ENCODE data around the gene SPDYE16. TPM values are rescaled to one million over a fixed set of nuclear protein-coding genes. Genes with fewer than 3 reads are reported as not detected.
"Not testable (repeated sequence)": the region's sequence is repeated elsewhere in the genome, so short reads cannot be mapped to it uniquely, and the experiment has no call there.

Gene SPDYE16
- polyA plus RNA-seq, 3 donors = 1.7 to 7.2 (median 4.0) TPM

DNA sequence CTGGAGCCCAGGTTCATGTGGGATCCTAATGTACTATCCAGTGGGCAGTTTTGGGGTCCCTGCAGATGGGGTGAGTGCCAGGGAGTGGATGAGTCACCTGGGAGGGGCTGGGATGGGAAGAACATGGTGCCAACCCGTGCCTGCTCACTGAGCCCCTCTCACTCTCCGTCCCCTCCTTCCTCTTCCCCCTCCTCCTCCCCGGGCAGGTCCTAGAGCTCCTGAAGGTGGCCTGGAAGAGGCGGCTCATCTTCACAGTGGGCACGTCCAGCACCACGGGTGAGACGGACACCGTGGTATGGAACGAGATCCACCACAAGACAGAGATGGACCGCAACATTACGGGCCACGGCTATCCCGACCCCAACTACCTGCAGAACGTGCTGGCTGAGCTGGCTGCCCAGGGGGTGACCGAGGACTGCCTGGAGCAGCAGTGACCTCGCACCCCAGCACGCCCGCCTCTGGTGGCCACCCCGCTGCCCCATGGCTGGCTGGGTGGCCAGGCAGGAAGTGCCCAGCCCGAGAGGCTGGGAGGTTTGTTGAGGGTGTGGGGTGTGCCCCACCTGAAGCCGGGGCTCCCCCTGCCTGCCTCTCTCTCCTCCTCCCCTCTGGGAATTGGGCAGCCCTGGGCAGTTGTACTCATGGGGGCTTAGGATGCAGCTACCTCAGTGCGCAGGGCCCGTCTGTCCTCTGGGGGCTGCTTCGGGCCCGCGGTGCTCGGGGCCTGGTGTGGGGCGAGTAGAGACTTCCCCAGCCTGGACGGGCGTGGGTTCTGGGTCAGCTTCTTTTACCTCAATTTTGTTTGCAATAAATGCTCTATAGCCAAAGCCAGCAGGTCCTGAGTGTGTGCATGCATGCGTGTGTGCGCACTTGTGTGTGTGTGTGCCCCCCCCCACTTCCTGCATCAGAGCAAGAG, 37.7 kb downstream of the SPDYE16 start:
- DNase-seq = no peak

DNA sequence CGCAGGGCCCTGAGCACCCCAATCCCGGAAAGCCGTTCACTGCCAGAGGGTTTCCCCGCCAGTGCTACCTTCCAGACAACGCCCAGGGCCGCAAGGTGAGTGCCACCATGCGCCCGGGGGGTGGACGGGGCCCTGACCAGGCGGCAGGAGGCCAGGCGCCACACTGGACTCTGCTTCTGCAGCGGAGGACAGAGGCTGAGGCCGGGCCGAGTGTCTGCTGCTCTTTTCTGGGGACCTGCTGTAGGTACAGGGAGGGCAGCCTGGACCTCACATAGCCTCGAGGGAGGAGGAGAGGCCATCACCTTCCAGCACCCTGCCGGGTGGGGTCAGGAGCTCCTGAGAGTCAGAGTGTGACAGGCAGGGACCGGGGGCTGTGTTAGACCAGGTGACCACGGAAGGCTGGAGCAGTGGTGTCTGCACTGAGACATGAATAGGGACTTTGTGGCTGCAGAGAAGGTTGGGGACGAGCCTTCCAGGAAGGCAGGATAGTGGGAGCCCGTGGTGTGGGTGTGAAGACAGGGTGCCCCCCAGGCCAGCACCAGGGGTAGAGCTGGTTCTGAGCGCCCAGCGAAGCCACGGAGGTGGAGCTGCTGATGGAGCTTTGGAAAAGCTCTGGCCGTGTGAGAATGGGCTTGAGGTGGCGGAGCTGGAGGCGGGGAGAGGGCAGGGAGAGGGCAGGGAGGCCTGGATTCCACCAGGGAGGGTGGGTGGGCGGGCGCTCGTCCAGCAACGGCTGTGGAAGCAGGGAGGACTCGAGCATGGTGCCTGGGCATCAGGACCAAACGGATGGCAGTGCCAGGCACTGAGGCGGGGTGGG, 38.5 kb downstream of the SPDYE16 start:
- DNase-seq = not testable (repeated sequence)

DNA sequence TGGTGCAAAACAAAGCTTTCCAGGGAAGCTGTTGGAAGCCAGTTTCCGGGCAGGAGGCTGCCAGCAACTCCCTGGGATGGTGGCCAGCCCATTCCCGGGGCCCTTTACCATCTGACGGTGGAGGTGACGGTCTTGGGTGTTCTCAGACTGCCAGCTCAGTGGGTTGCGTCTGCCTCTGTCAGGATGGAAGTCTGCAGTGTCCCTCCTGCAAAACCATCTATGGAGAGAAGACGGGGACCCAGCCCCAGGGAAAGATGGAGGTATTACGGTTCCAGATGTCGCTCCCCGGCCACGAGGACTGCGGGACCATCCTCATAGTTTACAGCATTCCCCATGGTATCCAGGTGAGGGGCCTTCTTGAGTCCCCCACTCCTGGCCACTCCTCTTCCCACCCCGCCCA, 39.9 kb downstream of the SPDYE16 start:
- not testable (repeated sequence) for DNase-seq

DNA sequence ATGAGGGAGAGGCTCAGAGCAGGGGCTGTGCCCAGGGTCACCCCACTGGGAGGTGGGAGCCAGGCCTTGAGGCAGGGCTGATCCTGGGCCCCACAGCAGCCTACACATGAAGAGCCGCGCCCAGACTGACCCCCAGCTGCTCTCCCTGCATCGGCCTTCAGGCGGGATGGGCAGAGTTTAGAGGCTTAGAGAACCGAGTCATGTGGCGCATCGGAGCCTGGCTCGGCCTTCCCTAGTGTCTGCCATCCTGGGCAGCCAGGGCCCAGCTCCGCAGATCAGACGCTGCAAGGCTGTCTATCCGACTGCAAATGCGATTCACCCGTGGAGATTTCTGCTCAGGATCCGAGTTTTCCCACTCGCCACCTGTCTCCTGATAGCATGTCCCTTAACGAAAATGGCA, 40.3 kb downstream of the SPDYE16 start:
- DNase-seq = not testable (repeated sequence)

DNA sequence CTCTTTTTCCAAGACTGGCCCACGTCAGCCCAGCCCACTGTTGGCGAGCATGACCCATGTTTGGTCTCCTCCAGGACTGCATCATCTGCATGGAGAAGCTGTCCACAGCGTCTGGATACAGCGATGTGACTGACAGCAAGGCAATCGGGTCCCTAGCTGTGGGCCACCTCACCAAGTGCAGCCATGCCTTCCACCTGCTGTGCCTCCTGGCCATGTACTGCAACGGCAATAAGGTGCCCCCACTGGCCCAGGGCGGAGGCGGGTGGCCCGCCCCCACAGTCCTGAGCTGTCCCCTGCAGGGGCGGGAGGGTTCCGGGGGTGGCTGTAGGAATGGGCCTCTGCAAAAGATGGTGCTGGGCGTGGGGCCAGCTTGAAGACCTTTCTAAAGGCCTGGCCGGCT, 40.9 kb downstream of the SPDYE16 start:
- DNase-seq = not testable (repeated sequence)

DNA sequence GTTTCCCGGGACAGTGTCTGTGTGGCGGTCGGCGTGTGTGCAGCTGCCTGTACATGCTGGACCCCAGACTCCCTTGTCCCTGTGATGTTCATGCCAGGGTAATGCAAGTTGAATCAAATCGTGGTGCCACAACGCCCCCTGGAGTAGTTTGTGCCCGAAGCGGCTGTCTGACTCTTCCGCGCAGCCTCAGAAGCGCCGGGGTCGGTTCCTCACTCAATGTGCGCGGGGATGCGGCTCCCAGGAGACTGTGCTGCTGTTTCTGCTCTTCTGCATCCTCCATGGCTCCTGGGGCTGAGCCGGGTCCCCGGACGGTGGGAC, 43.2 kb downstream of the SPDYE16 start:
- not testable (repeated sequence) for DNase-seq

DNA sequence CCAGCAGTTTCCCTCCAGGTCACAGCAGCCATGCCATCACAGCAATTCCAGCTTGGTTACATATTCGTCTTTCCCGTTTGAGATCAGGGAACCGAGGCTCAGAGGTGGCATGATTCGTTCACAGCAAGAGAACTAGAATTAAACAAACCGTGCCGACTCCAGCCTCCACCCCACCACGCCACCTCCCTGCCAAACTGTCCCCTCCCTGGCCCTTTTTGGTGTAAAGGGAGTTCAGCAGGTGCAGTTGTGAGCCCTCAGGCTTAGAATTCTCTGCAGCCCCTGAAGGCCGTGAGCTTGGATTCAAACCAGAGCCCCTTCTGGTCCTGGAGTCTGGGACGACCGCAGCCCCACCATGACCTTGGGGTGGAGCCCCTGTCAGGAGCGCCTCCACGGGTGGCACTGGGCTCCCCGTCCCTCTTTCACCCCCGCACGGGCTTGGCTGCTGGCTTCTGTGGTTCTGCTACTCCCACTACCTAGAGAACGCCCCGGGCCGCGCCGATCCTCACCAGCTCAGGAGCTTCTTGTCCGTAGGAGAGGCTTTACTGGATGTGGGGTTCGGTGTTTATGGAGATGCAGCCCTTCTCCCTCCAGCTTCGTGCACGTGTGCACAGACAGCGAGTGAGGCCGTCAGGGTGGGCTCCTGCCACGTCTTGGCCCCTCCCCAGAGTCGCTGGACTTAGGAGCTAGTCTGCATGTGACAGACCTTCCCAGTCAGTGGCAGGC, 43.7 kb downstream of the SPDYE16 start:
- DNase-seq = not testable (repeated sequence)

DNA sequence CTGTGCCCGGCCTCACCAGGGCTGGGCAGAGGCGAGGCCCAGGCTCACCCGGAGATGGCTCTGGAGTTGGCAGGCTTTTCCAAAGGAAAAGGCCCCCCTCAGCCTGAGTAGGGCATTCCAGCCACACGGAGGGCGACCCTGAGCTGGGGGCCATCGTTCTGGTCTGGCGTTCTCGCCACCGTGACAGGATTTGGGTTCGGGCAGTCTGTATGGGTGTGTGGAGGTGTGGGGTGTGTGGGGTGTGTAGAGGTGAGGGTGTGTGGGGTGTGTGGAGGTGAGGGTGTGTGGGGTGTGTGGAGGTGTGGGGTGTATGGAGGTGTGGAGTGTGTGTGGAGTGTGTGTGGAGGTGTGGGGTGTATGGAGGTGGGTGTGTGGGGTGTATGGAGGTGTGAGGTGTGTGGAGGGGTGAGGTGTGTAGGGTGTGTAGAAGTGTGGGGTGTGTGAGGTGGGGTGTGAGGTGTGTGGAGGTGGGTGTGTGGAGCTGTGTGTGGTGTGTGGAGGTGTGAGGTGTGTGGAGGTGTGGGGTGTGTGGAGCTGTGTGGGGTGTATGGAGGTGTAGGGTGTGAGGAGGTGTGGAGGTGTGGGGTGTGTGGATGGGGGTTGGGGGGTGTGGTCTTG, 44.4 kb downstream of the SPDYE16 start:
- not testable (repeated sequence) for DNase-seq

DNA sequence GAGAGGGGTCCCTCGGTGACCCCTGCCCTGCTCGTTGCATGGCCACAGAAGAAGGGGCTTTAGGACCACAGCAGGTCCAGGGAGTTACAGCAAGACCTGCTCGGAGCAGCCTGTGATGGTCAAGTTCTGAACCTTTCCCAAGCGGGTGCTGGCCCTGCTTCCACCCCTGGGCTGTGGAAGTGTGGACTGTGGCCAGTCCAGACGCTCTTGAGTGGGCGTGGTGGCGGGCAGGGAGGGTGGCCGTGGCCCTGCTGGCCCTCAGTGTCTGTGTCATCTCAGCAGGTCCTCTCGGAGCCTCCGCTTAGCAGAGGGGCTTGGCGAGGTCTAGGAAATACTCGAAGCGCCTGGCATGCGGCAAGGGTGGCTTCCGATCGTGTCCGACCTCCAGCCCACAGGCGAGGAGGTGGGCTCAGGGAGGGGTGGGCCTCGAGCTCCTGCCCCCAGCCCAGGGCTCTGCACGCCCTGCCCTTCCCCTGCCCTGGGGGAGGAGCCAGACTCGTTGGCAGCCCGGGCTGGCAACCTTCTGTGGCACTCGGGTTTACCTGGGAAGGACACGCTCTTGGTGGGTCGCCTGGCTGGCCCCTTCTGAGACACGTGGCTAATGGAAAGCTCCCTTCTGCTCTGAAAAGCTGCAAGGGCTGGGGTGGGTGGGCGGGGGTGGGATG, 45.0 kb downstream of the SPDYE16 start:
- DNase-seq = not testable (repeated sequence)

DNA sequence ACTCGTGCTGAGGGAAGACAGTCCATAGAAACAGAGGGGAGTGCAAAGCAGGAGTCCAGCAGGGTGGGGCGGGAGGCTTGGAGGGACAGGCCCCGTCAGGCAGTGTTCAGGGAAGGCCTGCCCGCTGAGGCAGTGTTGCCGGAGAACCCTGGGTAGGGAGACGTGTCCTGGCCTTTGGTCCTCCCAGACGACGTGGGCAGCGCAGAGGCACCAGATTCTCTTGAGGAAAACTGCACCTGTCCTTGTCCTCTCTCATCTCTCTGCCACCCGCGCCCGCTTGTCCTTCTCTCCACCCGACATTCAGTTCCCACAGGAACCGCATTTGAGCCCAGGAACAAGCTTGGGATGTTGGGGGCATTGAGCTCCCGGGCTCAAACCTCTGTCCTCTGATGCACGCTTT, 47.4 kb downstream of the SPDYE16 start:
- not testable (repeated sequence) for DNase-seq

DNA sequence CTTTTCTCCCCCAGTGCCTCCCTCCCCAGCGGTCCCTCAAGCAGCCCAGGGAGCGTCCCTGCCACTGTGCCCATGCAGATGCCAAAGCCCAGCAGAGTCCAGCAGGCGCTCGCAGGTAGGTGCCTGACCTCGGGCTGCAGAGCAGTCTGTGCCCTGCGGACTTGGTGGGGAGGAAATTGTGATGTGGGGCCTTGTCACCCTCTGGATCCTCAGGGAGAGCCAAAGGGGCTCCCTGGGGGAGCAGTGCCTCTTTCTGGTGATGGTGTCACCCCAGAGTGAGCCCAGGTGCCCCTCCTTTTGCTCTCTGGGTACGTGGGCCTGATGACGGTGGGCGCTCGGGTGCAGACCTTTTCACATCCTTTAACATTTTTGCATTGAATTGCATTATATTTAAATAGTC, 51.0 kb downstream of the SPDYE16 start:
- not testable (repeated sequence) for DNase-seq

DNA sequence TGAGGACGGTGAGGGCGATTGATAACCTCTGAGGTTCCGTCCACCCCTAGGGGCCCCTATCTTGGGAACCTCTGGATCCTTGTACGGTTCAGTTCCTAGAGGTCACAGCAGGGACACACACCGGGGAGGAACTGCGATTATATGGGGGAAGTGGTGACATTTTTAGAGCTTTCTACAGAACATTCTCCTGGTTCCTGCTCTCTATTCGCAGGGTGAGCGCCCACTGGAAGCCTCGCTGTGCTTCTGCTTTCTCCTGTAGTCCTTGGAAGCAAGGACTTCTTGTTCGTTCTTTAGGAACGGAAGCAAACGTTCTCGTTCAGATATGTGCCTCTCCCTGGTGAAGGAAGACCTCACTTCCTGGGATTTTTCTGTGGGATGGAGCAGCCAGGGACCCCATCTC, 55.1 kb downstream of the SPDYE16 start:
- DNase-seq = not testable (repeated sequence)

DNA sequence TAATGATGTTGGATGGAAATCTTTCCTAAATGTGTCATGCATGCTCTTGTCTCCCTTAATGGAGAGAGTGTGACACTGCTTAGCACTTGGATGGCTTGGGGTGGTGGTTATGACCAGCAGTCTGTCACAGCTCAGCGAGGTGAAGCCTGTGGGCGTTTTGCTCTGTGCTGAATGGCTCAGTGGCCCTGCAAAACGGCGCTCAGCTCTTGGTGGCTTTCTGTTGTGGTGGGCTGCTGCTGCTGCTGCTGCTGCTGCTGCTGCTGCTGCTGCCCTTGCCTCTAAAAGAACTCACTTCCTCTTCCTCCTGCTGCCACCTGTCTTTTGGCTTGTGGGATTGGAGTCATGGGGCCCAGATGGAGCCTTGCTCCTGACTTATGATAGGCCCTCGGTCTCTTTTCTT, 56.5 kb downstream of the SPDYE16 start:
- not testable (repeated sequence) for DNase-seq

DNA sequence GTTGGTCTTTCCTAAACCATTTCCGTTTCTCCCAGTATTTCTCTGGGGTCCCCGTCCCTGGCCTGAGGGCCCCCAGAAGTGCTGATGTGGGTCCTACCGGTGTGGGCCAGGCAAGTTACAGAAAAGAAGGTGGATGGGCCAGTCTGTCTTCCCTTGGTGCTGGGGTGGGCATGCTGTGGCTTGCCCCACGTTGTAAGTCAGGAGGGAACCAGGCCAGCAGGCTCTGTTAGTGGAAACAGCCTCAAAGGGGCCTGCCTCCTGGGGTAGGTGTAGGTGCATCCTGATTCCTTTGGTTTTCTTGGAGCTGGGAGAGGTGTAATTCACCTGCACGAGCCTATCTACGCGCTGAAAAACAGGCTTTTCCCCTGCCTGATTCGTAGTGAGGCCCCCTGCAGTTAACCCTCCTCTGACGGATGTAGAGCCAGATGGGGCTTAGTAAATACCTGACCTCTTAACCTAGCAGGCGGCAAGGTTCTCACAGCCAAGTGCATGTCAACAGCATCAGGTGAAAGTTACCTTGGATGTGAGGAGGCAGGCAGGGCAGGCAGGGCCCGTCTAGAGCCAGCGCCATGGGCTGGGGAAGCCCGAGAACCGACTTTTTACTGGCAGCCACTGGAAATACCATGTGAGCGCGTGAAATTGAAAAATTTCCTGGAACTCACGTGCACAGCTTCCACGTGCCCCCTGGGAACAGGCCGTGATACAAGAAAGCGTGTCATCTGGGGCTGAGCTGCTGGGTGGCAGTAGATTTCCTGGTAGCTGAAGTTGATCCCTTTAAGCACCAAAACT, 57.1 kb downstream of the SPDYE16 start:
- DNase-seq = not testable (repeated sequence)

DNA sequence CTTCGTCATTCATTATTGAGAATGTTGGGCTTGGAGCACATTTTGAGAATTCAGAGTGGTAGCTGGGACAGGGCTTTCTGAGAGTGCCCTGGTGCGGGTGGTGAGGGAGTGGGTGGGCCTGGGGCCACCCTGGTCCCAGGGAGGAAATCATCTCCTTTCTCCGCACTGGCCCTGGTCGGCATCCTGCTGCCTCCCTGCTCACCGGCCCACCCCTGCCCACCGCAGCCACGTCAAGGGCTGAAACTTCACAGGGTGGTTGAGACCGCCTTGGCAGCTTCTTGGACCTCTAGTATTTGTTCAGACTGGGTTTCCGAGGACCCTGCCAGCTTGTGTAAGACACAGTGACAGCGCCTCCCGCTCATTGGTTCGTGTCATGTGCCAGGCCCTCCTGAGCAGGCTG, 58.6 kb downstream of the SPDYE16 start:
- DNase-seq = not testable (repeated sequence)

DNA sequence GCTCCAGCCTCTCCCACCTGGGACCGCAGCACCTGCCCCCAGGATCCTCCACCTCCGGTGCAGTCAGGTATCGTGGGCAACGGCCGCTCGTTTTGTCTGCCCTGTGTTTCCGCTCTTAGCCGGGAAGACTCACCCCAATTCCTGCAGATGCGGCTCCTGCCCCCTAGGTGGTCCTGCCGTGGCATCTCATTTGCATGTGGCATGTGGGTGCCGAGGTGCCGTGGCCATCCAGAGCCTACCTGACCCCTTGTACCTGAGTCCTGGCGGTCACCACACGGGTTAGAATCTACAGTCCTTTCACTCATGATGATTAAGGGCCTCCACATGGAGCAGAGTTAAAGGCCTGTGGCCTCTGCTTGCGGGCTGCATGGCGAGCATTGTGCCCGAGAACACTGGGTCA, 60.0 kb downstream of the SPDYE16 start:
- not testable (repeated sequence) for DNase-seq

DNA sequence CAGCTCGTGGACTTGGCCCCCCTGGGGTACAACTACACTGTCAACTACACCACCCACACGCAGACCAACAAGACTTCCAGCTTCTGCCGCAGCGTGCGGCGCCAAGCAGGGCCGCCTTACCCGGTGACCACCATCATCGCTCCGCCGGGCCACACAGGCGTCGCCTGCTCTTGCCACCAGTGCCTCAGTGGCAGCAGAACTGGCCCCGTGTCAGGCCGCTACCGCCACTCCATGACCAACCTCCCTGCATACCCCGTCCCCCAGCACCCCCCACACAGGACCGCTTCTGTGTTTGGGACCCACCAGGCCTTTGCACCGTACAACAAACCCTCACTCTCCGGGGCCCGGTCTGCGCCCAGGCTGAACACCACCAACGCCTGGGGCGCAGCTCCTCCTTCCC, 60.4 kb downstream of the SPDYE16 start:
- not testable (repeated sequence) for DNase-seq

Data from renal pelvis (tissue), 4 donors.